IPS-18c (cell line): ENCODE measurements around the gene CYTH4.

Source experiments
- H3K4me3 ChIP-seq: 2 replicates; pipeline ENCODE4 v1.7.0; 2013; ENCODE audit warnings: low read depth, mild to moderate bottlenecking, low read length, moderate library complexity; ENCODE audit not compliant: insufficient read depth
- H3K9me3 ChIP-seq: one replicate; pipeline ENCODE4 v1.6.1; 2013; ENCODE audit warnings: mild to moderate bottlenecking, low read length, moderate library complexity; ENCODE audit not compliant: control insufficient read depth, insufficient read depth

The CYTH4 gene

DNA sequence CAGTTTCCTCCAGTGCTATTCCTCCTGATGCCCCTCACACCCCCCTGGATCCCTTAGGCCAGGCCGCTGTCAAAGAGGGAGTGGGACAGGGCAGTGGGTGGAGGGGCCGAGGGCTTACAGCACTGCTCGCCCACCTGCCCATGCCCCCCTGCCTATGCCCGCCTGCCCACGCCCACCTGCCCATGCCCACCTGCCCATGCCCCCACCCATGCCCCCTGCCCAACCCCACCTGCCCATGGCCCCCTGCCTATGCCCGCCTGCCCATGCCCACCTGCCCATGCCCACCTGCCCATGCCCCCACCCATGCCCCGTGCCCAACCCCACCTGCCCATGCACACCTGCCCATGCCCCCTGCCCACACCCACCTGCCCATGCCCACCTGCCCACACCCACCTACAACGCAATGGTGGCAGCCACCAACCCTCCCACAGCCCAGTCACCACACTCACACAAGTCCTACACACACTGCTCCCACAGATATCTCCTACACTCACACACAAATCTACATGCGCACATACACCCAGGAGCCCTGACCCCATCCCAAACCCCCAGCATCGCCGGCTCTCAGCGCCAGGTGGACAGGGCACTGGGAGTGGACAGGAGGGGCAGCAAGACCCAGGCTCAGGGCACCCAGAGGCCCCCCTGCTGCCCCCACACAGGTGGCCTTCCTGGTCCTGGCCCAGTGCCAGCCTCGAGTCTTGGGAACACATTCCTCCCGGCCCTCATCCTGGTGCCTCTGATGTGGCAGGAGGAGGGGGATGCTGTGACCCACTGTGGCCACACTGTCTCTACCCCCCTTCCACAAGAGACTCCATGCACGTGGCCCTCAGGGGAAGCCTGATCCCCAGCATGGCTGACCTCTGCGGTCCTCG, 61.8 kb downstream of the CYTH4 start:
- H3K9me3 ChIP-seq = no peaks in the 10 kb centered on the region
- H3K4me3 ChIP-seq = no peak overlapping the region

GRCh38 chr22:37344735-37345449, 62.6 kb downstream of the CYTH4 start:
- no peak overlapping the region for H3K4me3 ChIP-seq

GRCh38 chr22:37345863-37346504, 63.7 kb downstream of the CYTH4 start:
- Histone ChIP-seq H3K9me3 (no peaks in the 10 kb centered on the region), H3K4me3 (no peak overlapping the region)

More at GRCh38 chr22:37344735-37345449, 62.6 kb downstream of the CYTH4 start:
- H3K9me3 ChIP-seq = no peaks in the 10 kb centered on the region

DNA sequence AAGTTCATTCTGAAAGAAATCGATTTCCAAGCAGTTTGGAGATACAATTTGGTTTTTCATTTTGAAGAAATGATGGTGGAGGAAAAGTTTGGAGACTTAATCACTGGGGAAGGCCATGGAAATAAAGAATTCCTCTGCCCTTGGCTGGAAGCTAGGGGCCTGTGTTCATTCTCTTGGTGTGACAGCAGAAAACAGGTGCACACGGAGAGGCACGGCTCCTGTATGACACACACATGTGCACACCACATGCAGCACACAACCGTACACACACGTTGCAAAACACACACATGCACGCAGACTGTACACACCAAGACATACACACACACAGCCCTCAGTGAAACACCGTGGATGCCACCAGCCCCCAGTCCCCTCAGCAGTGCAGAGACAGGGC, 64.2 kb downstream of the CYTH4 start:
- H3K4me3 ChIP-seq = no peak overlapping the region; the same call in 1 of the 2 replicates

DNA sequence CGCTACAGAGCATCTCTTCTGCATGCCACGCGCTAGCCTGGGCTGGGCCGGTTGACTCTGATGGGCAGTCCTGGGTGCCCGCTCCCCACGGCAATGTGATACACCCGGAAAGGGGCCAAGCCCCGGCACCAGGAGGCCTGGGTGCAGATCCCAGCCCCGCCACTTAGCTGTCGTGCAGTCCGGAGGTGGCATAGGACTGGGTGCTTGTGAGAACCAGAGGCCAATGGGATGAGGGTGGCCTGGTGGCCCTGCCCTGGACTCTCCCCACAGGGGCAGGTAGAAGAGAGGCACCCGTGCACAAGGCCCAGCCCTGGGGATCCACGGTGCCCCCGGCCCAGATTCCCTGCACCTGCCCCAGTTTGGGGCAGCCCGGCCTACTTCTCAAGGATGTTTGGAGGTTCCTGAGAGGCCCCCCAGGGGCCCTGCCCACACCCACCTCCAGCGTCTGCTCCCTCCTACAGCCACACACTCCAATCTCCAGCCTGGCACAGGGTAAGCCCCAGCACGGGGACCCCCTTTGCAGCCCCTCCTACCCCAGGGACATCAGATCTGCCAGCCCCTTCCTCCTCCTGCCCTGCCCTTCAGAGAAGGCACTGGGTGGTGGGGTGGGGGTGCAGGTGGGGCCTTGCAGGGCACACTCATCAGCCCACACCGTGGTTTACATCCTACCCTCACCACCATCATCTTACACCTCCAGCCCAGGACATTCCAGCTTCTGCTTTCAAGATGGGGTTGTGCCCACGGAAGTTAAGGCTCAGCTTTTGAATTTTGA, 66.9 kb downstream of the CYTH4 start:
- Histone ChIP-seq H3K9me3 (no peaks in the 10 kb centered on the region), H3K4me3 (no peak overlapping the region)

More for the DNA sequence above, 64.2 kb downstream of the CYTH4 start:
- H3K9me3 ChIP-seq = no peaks in the 10 kb centered on the region

DNA sequence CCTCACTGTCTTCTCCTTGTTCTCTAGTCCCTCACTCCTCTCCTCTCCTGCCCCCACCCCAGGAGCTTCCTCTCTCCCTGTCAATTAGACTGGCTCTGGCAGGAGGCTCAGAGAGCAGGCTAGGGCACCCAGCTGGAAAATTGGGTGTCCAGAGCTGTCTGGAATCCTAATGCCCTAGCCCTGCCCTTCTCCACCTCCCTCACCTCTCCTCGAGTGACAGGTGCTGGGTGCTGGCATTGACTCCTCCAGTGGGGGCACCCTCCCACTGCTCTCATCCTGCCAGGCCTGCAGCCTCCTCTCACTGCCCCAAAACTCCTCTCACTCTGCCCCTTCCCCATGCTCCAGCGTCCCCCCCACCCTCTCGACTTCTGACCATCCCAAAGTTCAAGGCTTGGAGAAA, 68.9 kb downstream of the CYTH4 start:
- Histone ChIP-seq H3K4me3 (no peak overlapping the region), H3K9me3 (no peaks in the 10 kb centered on the region)

DNA sequence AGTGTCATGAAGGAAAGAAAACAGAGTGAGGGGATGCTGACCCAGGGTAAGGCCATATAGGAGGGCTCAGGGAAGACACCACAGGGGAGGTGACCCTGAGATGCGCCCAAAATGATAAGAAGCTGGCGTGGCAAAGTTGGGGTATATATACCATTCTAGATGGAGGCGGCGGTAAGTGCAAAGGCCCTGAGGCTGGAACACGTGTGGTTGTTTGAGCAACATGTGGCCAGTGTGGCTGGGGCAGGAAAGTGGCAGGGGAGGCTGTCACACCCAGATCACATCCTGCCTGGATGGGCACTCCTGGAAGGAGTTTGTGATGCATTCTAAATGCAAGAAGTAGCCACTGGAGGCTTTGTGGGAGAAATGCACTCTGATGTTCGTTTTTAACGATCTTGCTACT, 70.2 kb downstream of the CYTH4 start:
- no peak overlapping the region for H3K4me3 ChIP-seq
- H3K9me3 ChIP-seq = no peaks in the 10 kb centered on the region

DNA sequence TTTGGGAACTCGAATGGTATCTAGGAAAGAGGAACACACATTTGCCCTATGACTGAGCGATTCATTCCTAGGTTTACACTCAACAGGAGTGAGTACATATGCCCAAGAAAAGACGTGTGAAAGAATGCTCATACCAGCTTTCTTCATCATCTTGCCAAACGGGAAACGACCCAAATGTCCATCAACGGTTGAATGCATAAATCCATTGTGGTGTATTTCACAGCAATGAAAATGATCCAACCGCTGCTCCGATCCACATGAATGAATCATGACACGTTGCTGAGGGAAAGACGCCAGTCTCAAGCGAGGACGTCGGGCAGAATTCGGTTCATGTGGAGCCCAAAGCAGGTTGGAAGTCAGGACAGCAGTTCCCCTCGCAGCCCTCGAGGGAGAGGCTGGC, 71.5 kb downstream of the CYTH4 start:
- no peaks in the 10 kb centered on the region for H3K9me3 ChIP-seq
- H3K4me3 ChIP-seq = no peak overlapping the region

GRCh38 chr22:37354261-37354660, 72.0 kb downstream of the CYTH4 start:
- H3K9me3 ChIP-seq = no peaks in the 10 kb centered on the region
- no peak overlapping the region for H3K4me3 ChIP-seq

GRCh38 chr22:37354670-37355069, 72.4 kb downstream of the CYTH4 start:
- H3K9me3 ChIP-seq = no peaks in the 10 kb centered on the region
- no peak overlapping the region for H3K4me3 ChIP-seq

GRCh38 chr22:37355174-37355573, 72.9 kb downstream of the CYTH4 start:
- Histone ChIP-seq H3K4me3 (no peak overlapping the region), H3K9me3 (no peaks in the 10 kb centered on the region)

GRCh38 chr22:37356922-37357321, 74.6 kb downstream of the CYTH4 start:
- Histone ChIP-seq H3K9me3 (no peaks in the 10 kb centered on the region), H3K4me3 (no peak overlapping the region)

- no peak overlapping the region; the same call in 1 of the 2 replicates for H3K4me3 ChIP-seq
- no peaks in the 10 kb centered on the region for H3K9me3 ChIP-seq
These were observed 75.3 kb downstream of the CYTH4 start for GRCh38 chr22:37357446-37358075.

DNA sequence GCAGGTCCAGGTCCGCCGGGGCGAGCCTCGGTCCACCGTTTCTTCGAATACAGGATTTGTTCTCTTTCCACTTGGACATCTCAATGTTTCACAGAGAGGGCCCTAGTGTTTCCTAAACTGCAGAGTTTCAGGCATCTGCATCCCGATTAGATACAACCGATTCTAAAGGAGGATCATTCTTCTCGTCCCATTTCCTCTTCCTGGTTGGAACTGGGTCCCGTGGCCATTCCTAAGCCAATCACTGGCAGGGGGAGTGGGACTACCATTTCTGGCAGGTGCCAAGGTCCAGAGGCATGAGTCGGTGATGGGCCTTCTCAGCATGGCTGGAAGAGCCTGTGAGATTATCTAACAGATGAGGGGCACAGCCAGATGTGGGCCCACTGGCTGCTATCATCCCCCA, 76.1 kb downstream of the CYTH4 start:
- H3K4me3 ChIP-seq = no peak overlapping the region
- H3K9me3 ChIP-seq = no peaks in the 10 kb centered on the region

- Histone ChIP-seq H3K4me3 (no peak overlapping the region), H3K9me3 (no peaks in the 10 kb centered on the region)
These were observed 76.6 kb downstream of the CYTH4 start for GRCh38 chr22:37358917-37359316.

- H3K4me3 ChIP-seq = no peak overlapping the region
These were observed 80.3 kb downstream of the CYTH4 start for GRCh38 chr22:37362621-37363020.

More at GRCh38 chr22:37362621-37363020, 80.3 kb downstream of the CYTH4 start:
- H3K9me3 ChIP-seq = no peaks in the 10 kb centered on the region
